Liver (tissue), 3 donors: ENCODE results near the gene ENPP1.

Experiments used
- CTCF ChIP-seq: fragments of 150-350 bp; IDR thresholded peaks from 2 replicates; pipeline ENCODE4 v1.5.1; 2017; ENCODE audit warnings: improper control_type of control experiment, low read depth, low read length; ENCODE audit not compliant: missing input control
- EGR1 ChIP-seq, 2 donors: IDR thresholded peaks; 2 replicates each; pipeline ENCODE4 v1.6.1; 2016 to 2018; ENCODE audit warnings: antibody characterized with exemption in 2 of 2, low read depth in 2 of 2
- GABPA ChIP-seq, 2 donors: IDR thresholded peaks in 1 of 2; conservative IDR thresholded peaks in 1 of 2; 2 replicates each; pipeline ENCODE4 v1.6.1; 2016; ENCODE audit warnings: antibody characterized with exemption in 2 of 2, mild to moderate bottlenecking in 1 of 2, moderate library complexity in 1 of 2
- JUND ChIP-seq, 2 donors: IDR thresholded peaks; 2 replicates each; pipeline ENCODE4 v1.6.1; 2016; ENCODE audit warnings: antibody characterized with exemption in 2 of 2
- NR2F2 ChIP-seq: IDR thresholded peaks from 2 replicates; pipeline ENCODE4 v1.6.1; 2016; ENCODE audit warnings: antibody characterized with exemption
- RAD21 ChIP-seq, 2 donors: IDR thresholded peaks; 2 replicates each; pipeline ENCODE4 v1.6.1; 2016; ENCODE audit warnings: antibody characterized with exemption in 2 of 2, mild to moderate bottlenecking in 2 of 2
- REST ChIP-seq: IDR thresholded peaks from 2 replicates; pipeline ENCODE4 v1.6.1; 2016; ENCODE audit warnings: antibody characterized with exemption, mild to moderate bottlenecking
- RXRA ChIP-seq, 2 donors: IDR thresholded peaks; 2 replicates each; pipeline ENCODE4 v1.6.1; 2017 to 2018; ENCODE audit warnings: antibody characterized with exemption in 2 of 2, mild to moderate bottlenecking in 1 of 2
- SP1 ChIP-seq: IDR thresholded peaks from 2 replicates; pipeline ENCODE4 v1.6.1; 2018; ENCODE audit warnings: antibody characterized with exemption, mild to moderate bottlenecking
- TAF1 ChIP-seq: conservative IDR thresholded peaks from 2 replicates; pipeline ENCODE4 v1.6.1; 2016; ENCODE audit warnings: antibody characterized with exemption, mild to moderate bottlenecking
- YY1 ChIP-seq: IDR thresholded peaks from 2 replicates; pipeline ENCODE4 v1.6.1; 2016; ENCODE audit warnings: antibody characterized with exemption, mild to moderate bottlenecking
- TF ChIP-seq, protein P1 (sequence below): IDR thresholded peaks from 2 replicates; pipeline ENCODE4 v1.6.1; 2016; ENCODE audit warnings: antibody characterized with exemption
- TF ChIP-seq, protein P2 (sequence below): IDR thresholded peaks from 2 replicates; pipeline ENCODE4 v1.6.1; 2016; ENCODE audit warnings: antibody characterized with exemption
- TF ChIP-seq, protein P3 (sequence below): IDR thresholded peaks from 2 replicates; pipeline ENCODE4 v1.6.1; 2016; ENCODE audit warnings: antibody characterized with exemption
- donor health status: healthy.
- donor health status: healthy.

DNA sequence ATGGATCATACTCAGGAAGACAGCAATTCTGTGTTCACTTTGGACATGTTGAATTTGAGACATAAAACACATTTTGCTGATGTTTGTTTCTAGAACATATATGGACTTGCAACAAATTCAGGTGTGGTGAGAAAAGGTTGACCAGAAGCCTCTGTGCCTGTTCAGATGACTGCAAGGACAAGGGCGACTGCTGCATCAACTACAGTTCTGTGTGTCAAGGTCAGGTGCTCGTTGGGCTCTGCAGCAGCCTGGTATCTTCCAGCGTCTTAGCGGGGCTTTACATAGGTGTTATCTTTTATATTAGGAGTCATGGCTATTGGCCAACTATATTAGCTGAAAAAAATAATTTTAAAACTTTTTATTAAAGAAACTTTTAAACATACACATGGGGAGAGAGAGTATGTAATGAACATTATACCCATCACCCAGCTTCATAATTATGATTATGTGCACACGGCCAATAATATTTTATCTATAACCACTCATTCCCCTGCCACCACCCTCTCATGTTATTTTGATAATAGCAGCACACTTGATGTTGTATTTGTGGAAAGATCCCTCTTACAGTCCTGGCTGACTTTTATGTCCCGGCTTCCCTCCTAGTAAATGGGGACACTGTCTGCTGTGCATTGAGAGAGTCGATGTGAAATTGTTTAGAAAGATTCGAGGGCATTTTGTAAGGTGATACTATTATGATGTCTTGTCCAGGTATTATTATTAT, 43.4 kb downstream of the ENPP1 start:
- no peak for TF ChIP-seq CTCF
- no peak for TF ChIP-seq REST
- TF ChIP-seq YY1, result no peak
- TF ChIP-seq, protein P1, sequence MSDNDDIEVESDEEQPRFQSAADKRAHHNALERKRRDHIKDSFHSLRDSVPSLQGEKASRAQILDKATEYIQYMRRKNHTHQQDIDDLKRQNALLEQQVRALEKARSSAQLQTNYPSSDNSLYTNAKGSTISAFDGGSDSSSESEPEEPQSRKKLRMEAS, result no peak
- no peak for TF ChIP-seq EGR1 (IDR thresholded peaks at IDR 0.05; ENCODE audit: low read depth in 2 of 2)
- TF ChIP-seq RAD21 (IDR thresholded peaks at IDR 0.05), result no peak
- TF ChIP-seq, protein P2, sequence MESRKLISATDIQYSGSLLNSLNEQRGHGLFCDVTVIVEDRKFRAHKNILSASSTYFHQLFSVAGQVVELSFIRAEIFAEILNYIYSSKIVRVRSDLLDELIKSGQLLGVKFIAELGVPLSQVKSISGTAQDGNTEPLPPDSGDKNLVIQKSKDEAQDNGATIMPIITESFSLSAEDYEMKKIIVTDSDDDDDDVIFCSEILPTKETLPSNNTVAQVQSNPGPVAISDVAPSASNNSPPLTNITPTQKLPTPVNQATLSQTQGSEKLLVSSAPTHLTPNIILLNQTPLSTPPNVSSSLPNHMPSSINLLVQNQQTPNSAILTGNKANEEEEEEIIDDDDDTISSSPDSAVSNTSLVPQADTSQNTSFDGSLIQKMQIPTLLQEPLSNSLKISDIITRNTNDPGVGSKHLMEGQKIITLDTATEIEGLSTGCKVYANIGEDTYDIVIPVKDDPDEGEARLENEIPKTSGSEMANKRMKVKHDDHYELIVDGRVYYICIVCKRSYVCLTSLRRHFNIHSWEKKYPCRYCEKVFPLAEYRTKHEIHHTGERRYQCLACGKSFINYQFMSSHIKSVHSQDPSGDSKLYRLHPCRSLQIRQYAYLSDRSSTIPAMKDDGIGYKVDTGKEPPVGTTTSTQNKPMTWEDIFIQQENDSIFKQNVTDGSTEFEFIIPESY, result no peak
- no peak for TF ChIP-seq JUND (IDR thresholded peaks at IDR 0.05)
- TF ChIP-seq TAF1, result no peak
- TF ChIP-seq GABPA (IDR thresholded peaks at IDR 0.05 in 1 of 2, conservative IDR thresholded peaks at IDR 0.05 in 1 of 2), result no peak
- TF ChIP-seq SP1, result no peak
- no peak for TF ChIP-seq NR2F2
- TF ChIP-seq RXRA (IDR thresholded peaks at IDR 0.05), result no peak
- TF ChIP-seq, protein P3, sequence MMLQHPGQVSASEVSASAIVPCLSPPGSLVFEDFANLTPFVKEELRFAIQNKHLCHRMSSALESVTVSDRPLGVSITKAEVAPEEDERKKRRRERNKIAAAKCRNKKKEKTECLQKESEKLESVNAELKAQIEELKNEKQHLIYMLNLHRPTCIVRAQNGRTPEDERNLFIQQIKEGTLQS, result no peak
